ENCODE measurements around the gene RYR2. TPM values are rescaled to one million over a fixed set of nuclear protein-coding genes. Genes with fewer than 3 reads are reported as not detected.

Gene RYR2
- polyA plus RNA-seq, 1 of the 3 experiments (the other 2 are of a cell fraction): under 0.01 TPM

GRCh38 chr1:237145379-237146135 is 103.6 kb downstream of the RYR2 start:
- H3K9me3 ChIP-seq: no peaks in the 10 kb centered on the region
- no peaks in the 10 kb centered on the region for H3K9me2 ChIP-seq
- H3K79me2 ChIP-seq (ENCODE audit: insufficient read depth): no peaks in the 10 kb centered on the region
- no peaks in the 10 kb centered on the region for H3F3A ChIP-seq (replicated peaks; ENCODE audit: insufficient read depth)
- no peak overlapping the region for H2AFZ ChIP-seq (ENCODE audit: low read depth)
- WGBS (ENCODE audit: low lambda C conversion rate): 19% methylated on average over 4 of the region's 4 CpGs
- H3K4me2 ChIP-seq: no peak overlapping the region
- H4K20me1 ChIP-seq (ENCODE audit: insufficient read depth): no peaks in the 10 kb centered on the region
- H3K27me3 ChIP-seq (ENCODE audit: insufficient read depth): no peaks in the 10 kb centered on the region
- TF ChIP-seq FOSL2 (IDR thresholded peaks at IDR 0.05; ENCODE audit: borderline replicate concordance, low read depth) (no peak), PBX3 (IDR thresholded peaks at IDR 0.05) (no peak), SMC3 (IDR thresholded peaks at IDR 0.05; ENCODE audit: low read depth, low read length) (no peak), EZH2phosphoT487 (IDR thresholded peaks at IDR 0.05; ENCODE audit: borderline replicate concordance, low read depth) (no peak), NRF1 (IDR thresholded peaks at IDR 0.05; ENCODE audit: low read depth, low read length) (no peak), RXRA (IDR thresholded peaks at IDR 0.05; ENCODE audit: borderline replicate concordance, low read depth) (no peak), FOXM1 (IDR thresholded peaks at IDR 0.05; ENCODE audit: low read depth) (no peak), GATA2 (CRISPR knock-in tag; IDR thresholded peaks at IDR 0.05) (no peak), USF1 (IDR thresholded peaks at IDR 0.05; ENCODE audit: borderline replicate concordance, low read depth) (no peak), RFX5 (IDR thresholded peaks at IDR 0.05; ENCODE audit: low read length) (no peak), SIN3A (IDR thresholded peaks at IDR 0.05; ENCODE audit: borderline replicate concordance, low read depth, low read length) (no peak), USF2 (IDR thresholded peaks at IDR 0.05; ENCODE audit: borderline replicate concordance, low read depth, low read length) (no peak), RCOR1 (IDR thresholded peaks at IDR 0.05; ENCODE audit: low read length) (no peak)
- no peaks in the 10 kb centered on the region for H3K36me3 ChIP-seq (replicated peaks in 1 of 2; ENCODE audit: control insufficient read depth in 1 of 2, insufficient read depth in 2 of 2, low read length in 1 of 2)
- no peak for DNase-seq
- H3K4me3 ChIP-seq (ENCODE audit: low read depth in 2 of 2, low read length in 1 of 2): no peak overlapping the region
- H3K9ac ChIP-seq: no peak overlapping the region
- CTCF ChIA-PET: interaction anchor here (0.8 kb wide), 1 partner anchor 537 kb away, joined by 3 read pairs; no protein-coding TSS in a partner anchor
- no peak overlapping the region for H3K27ac ChIP-seq (ENCODE audit: low read depth in 2 of 2, low read length in 1 of 2)
- POLR2A ChIA-PET: no interaction called here
- H3K4me1 ChIP-seq (ENCODE audit: control insufficient read depth in 1 of 2, insufficient read depth in 2 of 2, low read depth in 1 of 2, low read length in 1 of 2): no peaks in the 10 kb centered on the region; a peak in 1 of 4 replicates

- Histone ChIP-seq H3K9me3 (no peaks in the 10 kb centered on the region), H3K4me3 (ENCODE audit: low read depth in 2 of 2, low read length in 1 of 2) (no peak overlapping the region), H3K27me3 (ENCODE audit: insufficient read depth) (no peaks in the 10 kb centered on the region), H3K4me2 (no peak overlapping the region), H4K20me1 (ENCODE audit: insufficient read depth) (no peaks in the 10 kb centered on the region), H3K79me2 (ENCODE audit: insufficient read depth) (no peaks in the 10 kb centered on the region), H3K36me3 (replicated peaks in 1 of 2; ENCODE audit: control insufficient read depth in 1 of 2, insufficient read depth in 2 of 2, low read length in 1 of 2) (no peaks in the 10 kb centered on the region), H3K9me2 (no peaks in the 10 kb centered on the region), H3K27ac (ENCODE audit: low read depth in 2 of 2, low read length in 1 of 2) (no peak overlapping the region), H3F3A (replicated peaks; ENCODE audit: insufficient read depth) (no peaks in the 10 kb centered on the region), H2AFZ (ENCODE audit: low read depth) (no peak overlapping the region), H3K9ac (no peak overlapping the region), H3K4me1 (ENCODE audit: control insufficient read depth in 1 of 2, insufficient read depth in 2 of 2, low read depth in 1 of 2, low read length in 1 of 2) (no peaks in the 10 kb centered on the region; a peak in 1 of 4 replicates)
- whole genome bisulfite sequencing (ENCODE audit: low lambda C conversion rate): 38% methylated on average over 7 of the region's 7 CpGs
- no peak for DNase-seq
- ChIA-PET POLR2A (no interaction called here), CTCF (interaction anchor here (0.8 kb wide), 1 partner anchor 537 kb away, joined by 3 read pairs; no protein-coding TSS in a partner anchor)
- TF ChIP-seq MEF2A (IDR thresholded peaks at IDR 0.05; ENCODE audit: borderline replicate concordance, low read depth) (no peak), EP300 (IDR thresholded peaks at IDR 0.05; ENCODE audit: borderline replicate concordance in 1 of 2, low read depth in 1 of 2, low read length in 1 of 2) (no peak), POLR2AphosphoS5 (IDR thresholded peaks at IDR 0.05; ENCODE audit: low read depth, low read length) (no peak), CTCF (IDR thresholded peaks at IDR 0.05) (no peak), FOXM1 (IDR thresholded peaks at IDR 0.05; ENCODE audit: low read depth) (no peak), ZBTB33 (IDR thresholded peaks at IDR 0.05; ENCODE audit: borderline replicate concordance, low read depth) (no peak), GATA2 (CRISPR knock-in tag; IDR thresholded peaks at IDR 0.05) (no peak), IRF3 (IDR thresholded peaks at IDR 0.05; ENCODE audit: low read depth, low read length) (no peak)
Measured at GRCh38 chr1:237146241-237146640, 104.3 kb downstream of the RYR2 start.

Measured in SK-N-SH (cell line).